HG02970 (cell line): Measurements from ENCODE around the gene TBC1D1.
A peak's percentile ranks its signal among the peaks of the same experiment; 100 is the strongest.

Experiments used
- ATAC-seq: cut with Tn5 transposase; IDR thresholded peaks from one replicate; pipeline ENCODE4 v1.9.1; 2021; ENCODE audit warnings: mild to moderate bottlenecking, moderate library complexity, moderate number of reproducible peaks; ENCODE audit not compliant: unreplicated experiment, low FRiP score

Gene TBC1D1

DNA sequence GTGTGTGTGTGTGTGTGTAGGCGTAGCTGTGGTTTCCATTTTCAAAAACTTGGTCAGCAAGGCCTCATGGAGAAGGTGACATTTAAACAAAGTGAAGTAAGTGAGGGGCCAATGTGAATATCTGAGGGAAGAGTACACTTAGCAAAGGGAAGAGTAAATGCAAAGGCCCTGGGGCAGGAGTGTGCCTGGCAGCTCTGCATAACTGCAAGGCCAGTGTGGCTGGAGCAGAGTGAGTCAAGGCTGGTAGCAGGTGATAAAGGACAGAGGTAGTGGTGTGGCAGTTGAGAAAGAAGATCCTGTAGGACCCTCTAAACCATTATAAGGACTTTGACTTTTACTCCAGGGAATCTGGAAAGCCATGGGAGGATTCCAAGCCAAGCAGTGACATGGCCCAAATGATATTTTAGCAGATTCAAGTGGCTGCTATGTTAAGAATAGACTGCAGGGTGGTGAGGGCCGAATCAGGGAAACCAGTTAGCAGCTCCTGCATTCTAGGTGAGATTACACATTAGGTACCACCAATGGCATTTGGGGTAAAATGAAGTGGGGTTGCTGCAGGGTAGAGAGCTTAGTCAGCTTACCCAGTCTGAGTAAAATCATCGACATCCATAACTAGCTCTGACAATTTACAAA lies 5.9 kb upstream of the TBC1D1 start:
- no peak for ATAC-seq

DNA sequence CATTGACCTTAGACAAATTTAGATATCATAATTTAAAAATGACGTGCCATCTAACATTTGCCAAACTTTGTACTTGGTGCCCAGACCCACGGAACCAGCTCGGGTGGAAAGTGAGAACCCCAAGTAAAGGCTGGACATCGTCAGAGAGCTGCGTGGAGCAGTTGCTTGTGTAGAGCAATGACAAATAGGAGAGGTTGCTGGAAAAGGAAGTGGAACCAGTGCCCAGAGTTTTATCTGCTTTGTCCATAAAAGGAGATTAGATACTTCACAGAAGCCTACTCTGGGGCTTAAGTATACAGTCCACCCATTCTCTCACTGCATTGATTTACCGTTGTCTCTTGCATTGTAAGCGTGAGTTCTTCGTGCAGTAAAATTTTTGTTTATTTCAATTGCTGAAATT lies 5.4 kb upstream of the TBC1D1 start:
- no peak for ATAC-seq

DNA sequence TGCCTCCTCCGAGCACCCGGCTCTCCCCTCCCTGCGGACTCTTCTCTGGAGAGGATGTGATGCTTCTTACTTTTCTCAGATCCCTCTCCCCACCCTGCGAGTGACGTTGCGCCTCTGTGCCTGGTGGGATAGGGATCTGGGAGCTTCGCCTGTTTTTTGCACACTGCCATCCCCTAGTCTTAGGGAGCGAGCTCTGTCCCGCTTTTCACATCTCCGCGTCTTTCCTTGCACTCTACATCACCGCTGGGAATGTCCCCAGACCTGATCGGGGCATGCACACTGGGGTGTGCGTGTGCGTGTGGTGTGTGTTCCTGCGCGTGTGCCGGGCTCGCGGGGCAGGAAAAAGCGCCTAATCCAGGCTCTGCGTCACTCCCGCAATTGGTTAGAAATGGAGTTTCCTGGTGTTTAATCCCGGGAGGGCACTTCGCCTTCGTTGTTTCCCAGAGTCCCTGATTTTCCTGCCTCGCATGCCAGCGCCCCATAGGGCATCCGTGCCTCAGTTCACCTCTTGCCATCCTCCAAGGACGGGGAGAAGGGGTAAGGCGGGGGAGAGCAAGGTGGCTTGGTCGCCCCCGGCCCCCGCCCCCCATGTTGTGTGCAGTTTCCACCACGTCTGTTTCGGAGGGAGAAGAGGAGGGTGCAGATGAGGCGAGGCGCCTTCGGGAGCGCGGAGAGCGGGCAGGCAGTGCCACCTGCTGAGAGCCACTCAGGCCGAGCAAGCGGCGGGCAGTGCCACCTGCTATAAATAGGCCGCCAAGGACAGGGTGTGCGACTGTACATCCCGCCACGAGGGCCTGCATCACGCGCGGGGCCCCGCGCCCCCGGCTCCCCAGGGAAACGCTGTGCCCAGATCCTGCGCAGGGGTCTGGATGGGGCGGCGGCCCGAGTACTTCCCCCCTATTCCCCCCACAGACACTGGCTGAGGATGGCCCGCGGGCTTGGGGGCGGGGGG lies 759 bp upstream of the TBC1D1 start:
- no peak for ATAC-seq

DNA sequence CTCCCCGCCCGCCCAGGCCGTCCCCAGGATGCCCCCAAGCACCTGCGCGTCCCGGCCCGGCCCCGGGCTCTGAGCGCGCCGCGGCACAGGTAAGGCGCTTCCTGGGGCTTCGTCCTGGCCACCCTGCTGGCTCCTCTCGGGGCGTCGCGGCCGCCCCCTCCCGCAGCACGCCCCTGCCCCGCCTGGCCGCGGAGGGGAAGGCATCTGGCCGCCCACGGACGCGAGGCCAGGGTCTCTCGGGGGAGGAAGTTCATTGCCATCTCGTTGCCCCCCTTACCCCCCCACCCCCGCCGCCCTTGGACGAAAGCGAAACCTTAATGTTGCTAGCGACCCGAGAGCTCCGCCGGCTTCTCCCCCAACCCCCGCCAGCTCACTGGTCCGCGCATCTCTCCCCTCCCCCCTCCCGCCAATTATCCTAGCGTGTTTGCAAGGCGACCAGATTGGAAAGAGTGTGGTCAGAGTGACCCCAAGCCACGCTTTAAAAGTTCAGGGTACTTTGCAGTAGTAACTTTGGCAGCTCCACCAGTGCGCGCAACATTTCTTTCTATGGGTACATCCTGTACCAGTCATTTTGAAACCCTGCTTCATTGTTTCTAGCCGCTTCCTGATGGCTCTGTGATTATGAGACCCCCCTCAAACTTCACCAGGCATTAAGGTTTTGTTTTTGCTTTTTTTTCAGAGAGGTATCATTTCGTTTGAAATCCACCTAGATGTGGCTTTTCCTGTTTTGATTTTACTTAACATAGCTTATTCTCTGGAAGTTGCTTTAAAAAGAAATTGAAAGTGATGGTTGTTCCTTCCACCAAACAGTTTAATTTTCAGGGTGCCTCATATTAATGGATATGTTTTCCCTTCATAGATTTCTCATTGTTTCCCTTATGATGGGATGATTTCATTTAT lies 626 bp downstream of the TBC1D1 start:
- ATAC-seq: peak; percentile 43

DNA sequence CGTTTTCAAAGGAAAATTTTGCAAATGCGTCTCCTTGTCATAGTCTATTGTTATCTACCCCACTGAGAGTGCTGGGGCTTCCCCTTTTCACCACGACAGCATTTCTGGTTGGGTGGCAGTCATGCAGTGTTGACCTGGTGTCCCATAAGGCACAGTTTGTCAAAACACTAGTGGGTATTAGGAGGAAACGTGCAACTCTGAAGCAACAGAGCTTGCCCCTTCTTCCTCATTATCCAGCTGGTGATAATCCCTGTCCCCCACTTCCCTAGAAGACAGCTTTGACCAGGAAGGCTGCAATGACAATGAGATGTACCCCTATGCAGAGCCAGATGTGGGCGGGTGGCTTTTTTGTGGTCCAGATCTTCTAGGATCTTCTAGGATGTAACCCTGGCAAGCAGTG lies 1.8 kb downstream of the TBC1D1 start:
- ATAC-seq: no peak

DNA sequence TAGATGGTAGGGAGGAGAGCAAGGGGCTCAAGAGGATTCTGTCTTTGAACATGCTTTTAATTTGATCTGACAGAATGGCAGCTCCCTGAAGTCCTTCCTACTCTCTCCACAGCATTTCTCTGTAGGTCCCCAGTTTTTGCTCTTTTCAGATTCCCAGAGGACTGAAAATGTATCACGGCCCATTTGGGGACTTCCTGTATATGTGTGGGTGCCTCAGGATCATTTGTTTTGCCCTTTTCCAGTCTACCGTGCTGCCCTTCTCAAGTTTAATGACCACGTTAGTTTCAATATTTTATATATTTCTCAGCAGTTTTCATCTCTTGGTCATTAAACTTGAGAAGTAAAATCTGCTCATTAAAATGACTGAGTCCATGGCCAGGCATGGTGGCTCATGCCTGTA lies 2.3 kb downstream of the TBC1D1 start:
- no peak for ATAC-seq

DNA sequence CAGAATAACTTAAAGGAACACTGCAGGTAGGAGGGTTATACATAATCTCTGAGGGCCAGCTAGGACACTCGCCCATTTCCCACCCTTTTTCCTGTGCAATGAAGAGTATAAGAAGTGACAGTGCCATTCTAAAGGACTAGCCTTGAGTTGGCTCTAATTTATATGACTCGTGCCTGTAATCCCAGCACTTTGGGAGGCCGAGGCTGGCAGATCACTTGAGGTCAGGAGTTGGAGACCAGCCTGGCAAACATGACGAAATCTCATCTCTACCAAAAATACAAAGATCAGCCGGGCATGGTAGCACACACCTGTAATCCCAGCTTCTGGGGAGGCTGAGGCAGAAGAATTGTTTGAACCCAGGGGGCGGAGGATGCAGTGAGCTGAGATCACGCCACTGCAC lies 4.4 kb downstream of the TBC1D1 start:
- no peak for ATAC-seq

DNA sequence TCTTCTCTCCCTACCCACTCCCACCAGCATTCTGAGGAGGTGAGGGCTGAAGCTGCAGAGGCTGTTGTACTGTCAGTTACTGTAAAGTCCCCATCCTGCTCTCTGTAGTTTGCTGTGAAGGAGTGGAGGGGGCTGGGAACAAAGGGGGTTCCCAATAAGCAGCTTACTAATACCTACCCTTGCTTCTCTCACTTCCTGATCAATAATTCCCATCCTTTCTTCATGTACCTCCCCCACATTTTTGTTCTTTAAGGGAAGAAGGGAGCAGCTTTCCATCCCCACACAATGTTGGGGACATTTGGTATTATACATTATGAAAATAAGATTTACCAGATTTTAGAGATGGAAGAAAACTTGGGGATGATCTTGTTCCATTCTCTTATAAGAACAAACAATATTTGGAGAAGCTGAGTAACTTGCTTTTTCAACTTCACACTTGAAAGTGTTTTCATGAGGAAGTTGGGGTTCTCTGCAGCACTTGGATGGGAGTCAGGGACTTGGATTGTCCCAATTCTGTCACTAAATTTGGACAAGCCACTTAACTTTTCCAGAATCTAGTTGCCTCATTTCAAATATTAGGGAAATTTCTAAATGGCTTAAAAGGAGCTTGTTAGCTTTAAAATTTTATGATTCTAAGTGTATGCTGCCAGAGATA lies 5.4 kb downstream of the TBC1D1 start:
- no peak for ATAC-seq

DNA sequence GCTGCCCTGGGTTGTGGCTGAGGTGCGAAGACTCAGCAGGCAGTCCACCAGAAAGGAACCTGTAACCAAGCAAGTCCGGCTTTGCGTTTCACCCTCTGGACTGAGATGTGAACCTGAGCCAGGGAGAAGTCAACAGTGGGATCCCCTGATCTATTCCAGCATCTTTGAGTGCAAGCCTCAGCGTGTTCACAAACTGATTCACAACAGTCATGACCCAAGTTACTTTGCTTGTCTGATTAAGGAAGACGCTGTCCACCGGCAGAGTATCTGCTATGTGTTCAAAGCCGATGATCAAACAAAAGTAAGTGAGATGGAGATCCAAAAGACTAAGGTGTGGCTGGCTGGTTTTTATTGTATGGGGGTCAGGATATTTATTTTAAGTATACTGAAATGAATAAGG lies 11.3 kb downstream of the TBC1D1 start:
- ATAC-seq: no peak

DNA sequence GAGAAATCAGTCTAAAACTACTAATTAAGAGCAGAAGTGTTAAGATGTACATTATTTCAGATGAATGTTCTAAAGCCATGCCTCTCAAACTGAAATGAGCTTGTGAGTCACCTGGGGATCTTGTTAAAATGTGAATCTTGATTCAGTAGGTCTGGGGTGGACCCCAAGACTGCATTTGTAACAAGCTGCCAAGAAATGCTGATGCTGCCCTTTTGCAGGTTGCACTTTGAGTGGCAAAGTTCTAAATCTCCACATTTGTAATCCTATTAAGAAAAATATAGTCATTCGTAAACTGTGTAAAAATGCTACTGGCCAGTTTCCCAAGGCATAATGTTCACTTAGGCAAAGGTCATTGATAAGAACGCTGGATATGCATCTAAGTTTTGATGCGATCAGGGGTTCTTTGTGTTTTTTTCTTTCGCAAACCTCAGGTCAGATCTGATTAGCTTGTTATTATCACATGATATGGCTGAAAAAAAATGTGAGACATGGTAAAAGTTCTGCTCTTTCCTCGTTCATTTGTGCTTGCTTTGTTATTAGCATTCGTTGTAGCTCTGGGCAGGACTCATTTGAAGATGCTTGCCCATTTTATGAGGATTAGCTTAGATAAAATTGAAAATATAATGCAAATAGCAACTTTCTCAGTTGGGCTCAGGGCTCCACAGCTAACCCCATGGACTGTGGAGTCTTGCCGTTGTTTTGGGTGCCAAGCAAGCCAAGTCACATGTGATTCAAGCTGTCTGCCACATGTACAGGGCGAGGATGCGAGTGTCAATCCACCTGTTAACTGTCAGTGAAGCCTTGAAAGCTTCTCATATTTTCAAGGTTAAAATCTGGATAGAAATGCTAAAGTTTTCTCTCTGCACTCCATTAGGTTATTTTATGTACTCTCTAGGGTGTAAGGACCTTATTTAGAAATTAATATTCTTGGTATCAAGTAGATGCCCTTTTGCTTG lies 12.1 kb downstream of the TBC1D1 start:
- ATAC-seq: no peak

DNA sequence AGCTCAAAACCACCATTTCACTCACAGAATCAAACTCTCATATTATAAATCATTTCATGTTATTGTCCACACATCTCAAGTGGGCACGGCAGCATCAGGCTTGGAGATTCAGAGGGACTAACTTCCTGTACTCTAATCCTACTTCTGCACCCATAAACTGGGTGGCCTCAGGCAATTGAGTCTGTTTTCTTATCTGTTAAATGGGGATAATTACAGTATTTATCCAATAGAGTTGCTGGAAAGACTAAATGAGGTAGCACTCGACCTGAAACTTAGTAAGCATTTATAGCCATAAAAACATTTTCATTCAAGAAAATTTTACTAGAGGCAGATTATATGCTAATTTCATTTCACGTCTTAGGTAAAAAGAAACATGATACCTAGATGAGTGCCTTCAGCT lies 13.0 kb downstream of the TBC1D1 start:
- no peak for ATAC-seq

DNA sequence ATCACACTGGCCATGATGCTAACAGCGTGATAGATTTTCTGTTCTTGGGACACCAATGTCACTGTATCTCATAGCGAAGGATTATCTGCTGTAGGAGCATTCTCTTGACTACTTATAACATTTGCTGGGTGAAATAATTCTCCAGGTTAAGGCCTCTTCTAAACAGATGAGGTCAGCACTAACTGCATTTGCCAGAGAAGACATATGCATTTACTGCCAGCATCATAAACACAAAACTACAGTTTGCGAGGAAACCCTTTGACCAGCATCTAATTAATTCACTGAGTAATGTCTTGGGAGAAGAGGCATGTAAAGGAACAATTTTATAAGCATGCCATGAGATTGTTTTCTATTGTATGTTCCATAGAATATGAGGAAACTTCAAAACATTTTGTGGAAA lies 13.9 kb downstream of the TBC1D1 start:
- ATAC-seq: no peak

DNA sequence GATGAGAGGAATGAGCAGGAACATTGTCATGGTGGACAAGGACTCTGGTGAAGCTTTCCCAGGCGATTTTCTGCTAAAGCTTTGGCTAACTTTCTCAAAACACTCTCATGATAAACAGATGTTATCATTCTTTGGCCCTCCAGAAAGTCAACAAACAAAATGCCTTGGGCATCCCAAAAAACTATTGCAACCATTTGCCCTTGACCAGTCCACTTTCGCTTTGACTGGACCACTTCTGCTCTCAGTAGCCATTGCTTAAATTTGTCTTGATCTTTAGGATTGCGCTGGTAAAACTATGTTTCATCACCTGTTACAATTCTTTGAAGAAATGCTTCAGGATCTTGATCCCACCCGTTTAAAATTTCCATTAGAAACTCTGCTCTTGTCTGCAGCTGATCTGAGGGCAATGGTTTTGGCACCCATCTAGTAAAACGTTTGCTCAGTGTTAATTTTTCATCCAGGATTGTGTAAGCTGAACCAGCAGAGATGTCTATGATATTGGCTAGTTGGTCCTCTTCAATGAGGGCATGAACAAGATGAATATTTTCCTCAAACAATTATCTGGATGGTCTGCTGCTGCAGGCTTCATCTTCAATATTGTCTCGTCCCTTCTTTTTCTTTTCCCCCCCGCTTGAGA lies 14.8 kb downstream of the TBC1D1 start:
- ATAC-seq: no peak

DNA sequence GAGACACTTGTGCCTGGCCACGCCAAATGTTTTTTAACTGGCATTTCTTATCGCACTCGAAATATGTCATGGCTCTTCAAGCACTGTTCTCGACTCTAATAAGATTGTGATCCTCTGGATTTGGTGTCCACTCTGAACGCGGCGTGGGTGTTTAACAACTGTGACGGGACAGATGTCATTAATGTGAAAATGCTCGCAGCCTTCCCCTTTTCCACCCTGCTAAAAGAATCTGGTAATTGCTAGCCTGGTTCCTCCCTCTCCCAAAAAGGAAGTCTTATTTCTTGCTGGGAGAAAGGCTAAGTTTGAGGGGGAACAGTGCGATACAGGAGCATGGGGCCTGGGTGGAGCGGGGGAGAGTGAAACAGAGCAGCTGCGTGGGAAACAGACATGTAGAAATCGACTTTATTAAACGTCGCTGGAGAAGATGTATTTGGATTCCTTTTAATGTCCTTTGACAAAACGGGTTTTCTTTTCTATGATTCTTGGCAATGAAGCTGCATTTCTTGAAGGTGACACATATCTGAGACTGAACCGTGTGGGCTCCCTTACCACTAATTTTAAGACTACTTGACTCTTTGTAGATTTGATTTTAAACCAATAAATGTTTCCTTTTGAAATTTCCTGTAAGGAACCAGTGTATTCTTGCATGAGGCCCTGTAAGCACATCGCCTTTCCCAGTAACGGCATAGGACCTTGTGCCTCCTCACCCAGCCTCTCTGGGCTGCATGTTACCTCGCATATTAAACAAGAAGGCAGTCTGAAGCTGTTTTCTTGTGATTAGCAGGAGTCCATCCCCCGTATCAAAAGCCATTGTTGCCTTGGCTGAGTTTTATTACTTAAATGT lies 17.8 kb downstream of the TBC1D1 start:
- no peak for ATAC-seq

DNA sequence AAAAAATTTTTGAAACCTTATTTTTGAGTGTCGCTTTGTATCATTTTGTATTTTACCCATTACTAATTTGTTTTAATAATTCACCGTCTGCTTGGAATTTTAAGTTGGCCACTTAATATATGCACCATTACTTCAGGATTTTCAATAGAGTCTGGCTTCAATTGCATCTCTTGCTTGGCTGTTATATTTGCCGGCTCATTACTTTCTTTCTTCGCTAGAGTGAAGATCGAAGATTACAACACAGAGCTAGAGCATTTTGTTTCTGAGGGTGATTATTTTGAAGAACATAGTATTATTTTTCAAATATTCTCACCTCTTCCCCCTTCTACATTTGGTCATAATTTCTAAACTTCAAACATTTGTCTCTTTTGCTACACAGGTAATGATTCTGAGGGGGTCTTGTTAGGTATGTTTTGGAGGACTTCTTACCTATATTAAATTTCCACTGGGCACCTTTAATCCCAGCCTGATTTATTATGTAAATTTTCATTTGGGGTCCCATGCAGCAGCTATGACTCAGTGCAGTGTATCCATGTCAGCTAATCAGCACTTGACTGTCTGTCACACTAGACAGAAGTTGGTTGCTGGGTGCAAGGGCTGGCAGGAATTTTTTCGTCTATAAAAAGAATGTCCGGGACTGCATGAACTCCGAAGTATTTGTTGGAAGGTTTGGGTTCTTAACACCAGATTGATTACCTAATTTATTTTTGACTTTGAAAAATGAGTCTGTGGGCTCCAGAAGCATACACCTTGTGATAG lies 18.6 kb downstream of the TBC1D1 start:
- no peak for ATAC-seq

DNA sequence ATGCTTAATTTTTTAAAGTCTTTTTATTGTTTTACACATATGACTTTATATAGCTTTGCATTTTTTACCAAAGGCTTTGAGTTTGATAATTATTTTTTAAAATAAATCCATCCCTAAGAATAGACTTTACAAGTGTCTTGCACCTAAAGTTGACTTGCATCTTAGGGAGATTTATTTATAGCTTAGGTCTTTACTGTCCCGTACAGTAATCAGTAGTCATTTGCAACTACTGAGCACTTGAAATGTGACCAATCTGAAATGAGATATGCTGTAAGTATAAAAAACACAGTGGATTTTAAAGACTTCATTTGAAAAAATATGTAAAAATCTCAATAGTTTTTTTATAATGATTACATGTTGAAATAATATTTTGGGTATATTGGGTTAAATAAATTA lies 19.2 kb downstream of the TBC1D1 start:
- no peak for ATAC-seq

DNA sequence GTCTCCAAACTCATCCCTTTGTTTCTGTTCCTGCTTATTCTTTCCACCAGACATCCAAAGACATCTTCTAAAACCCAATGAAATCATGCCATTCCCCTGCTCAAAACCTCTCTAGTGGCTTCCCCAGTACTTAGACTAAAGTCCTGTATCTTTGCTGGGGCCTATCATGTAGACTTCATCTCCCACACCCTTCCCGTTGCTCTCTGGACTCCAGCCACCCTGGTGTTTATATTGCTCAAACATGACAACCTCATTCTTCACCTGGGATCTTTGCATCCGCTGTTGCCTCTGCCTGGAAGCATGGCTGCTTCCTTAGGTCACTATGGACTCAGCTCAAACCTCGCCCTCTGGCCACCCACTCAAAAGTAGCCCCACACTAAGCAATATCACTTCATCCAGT lies 23.7 kb downstream of the TBC1D1 start:
- no peak for ATAC-seq
